ENCODE data around the gene KCP. TPM values are rescaled to one million over a fixed set of nuclear protein-coding genes. Genes with fewer than 3 reads are reported as not detected.

The KCP gene
- total RNA-seq, 2 experiments from 2014 or later: 0.11 TPM; not detected in 1

DNA sequence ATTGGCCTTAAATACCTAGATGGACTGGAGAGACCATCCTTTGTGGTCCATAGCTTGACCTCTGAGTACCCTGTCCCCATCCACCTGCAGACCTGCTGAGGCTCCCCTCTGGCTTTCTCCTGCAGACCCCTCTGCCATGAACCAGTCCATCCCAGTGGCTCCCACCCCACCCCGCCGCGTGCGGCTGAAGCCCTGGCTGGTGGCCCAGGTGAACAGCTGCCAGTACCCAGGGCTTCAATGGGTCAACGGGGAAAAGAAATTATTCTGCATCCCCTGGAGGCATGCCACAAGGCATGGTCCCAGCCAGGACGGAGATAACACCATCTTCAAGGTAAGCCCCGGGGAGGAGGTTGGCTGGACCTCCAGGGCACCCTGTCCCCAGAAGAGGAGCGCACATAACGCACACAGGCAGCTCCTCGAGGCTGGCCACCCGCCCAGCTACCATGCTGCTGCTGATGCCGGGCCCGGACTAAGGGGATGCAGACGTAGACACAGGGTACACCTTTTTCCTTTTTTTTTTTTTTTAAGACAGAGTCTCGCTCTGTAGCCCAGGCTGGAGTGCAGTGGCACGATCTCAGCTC, 31.5 kb upstream of the KCP start:
- TF ChIP-seq, protein P1, sequence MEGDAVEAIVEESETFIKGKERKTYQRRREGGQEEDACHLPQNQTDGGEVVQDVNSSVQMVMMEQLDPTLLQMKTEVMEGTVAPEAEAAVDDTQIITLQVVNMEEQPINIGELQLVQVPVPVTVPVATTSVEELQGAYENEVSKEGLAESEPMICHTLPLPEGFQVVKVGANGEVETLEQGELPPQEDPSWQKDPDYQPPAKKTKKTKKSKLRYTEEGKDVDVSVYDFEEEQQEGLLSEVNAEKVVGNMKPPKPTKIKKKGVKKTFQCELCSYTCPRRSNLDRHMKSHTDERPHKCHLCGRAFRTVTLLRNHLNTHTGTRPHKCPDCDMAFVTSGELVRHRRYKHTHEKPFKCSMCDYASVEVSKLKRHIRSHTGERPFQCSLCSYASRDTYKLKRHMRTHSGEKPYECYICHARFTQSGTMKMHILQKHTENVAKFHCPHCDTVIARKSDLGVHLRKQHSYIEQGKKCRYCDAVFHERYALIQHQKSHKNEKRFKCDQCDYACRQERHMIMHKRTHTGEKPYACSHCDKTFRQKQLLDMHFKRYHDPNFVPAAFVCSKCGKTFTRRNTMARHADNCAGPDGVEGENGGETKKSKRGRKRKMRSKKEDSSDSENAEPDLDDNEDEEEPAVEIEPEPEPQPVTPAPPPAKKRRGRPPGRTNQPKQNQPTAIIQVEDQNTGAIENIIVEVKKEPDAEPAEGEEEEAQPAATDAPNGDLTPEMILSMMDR (IDR thresholded peaks at IDR 0.05): no peak
- Histone ChIP-seq H3K4me1 (ENCODE audit: insufficient read depth, low read length) (peaks cover 46% of the 10 kb centered on the region), H3K9me3 (ENCODE audit: control insufficient read depth in 1 of 2, insufficient read depth in 1 of 2, low read length in 2 of 2) (no peaks in the 10 kb centered on the region), H3K27me3 (ENCODE audit: control insufficient read depth in 1 of 2, insufficient read depth in 2 of 2, low read length in 2 of 2) (peaks cover 0 to 3% of the 10 kb centered on the region in 2 experiments), H3K36me3 (ENCODE audit: insufficient read depth, low read length) (peaks cover 6% of the 10 kb centered on the region), H3K4me3 (ENCODE audit: low read length) (no peak overlapping the region), H3K27ac (ENCODE audit: low read depth in 1 of 2, low read length in 2 of 2) (no peak overlapping the region)
- ATAC-seq (ENCODE audit: poor library complexity) (no peak), DNase-seq (no peak)
- no peak overlapping the region for H3K4me3 Mint-ChIP-seq
- CTCF ChIA-PET: no interaction called here
- POLR2A ChIA-PET: no interaction called here
- peaks cover 34% of the 10 kb centered on the region for H3K4me1 Mint-ChIP-seq (ENCODE audit: low read depth)
- H3K27me3 Mint-ChIP-seq: peaks cover 19% of the 10 kb centered on the region
- intact Hi-C loops (cut with DNase I, micrococcal nuclease): no loop called here
- no peaks in the 10 kb centered on the region for H3K36me3 Mint-ChIP-seq (ENCODE audit: low read depth)
- H3K9me3 Mint-ChIP-seq: no peaks in the 10 kb centered on the region
- no peak overlapping the region for H3K27ac Mint-ChIP-seq

DNA sequence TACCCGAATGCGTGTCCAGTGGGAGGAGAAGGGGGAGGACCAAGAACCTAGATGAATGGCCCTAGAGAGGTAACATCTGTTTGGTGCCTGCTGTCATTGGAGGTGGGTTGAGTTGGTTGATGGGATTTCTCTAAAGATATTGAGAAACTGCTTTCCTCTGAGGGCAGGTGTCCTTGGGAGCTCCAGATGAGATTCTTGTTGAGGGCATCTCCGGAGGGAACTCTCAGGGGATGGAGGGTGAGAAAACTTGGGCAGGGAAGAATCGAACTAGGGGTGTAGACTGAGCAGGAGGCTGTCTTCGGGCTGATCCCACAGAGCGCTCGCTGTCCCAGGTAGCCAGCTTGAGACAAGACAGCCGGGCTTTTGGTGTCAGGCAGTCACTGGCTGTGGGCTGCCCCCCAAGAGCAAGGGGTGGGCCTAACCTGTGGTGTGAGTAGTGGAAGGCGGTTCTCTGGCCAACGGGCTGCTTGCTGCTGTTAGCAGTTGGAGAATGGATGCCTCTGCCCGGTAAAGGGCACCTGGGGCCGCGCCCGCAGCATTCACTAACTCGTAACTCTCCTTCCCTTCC, 30.9 kb upstream of the KCP start:
- H3K4me1 ChIP-seq (ENCODE audit: insufficient read depth, low read length): peaks cover 49% of the 10 kb centered on the region
- DNase-seq (no peak), ATAC-seq (ENCODE audit: poor library complexity) (no peak)
- peaks cover 0 to 3% of the 10 kb centered on the region in 2 experiments for H3K27me3 ChIP-seq (ENCODE audit: control insufficient read depth in 1 of 2, insufficient read depth in 2 of 2, low read length in 2 of 2)
- TF ChIP-seq, protein P1 (IDR thresholded peaks at IDR 0.05): no peak
- intact Hi-C loops (cut with DNase I, micrococcal nuclease): no loop called here
- Mint-ChIP-seq H3K27me3 (peaks cover 23% of the 10 kb centered on the region), H3K4me3 (peak overlapping the region; percentile 86), H3K27ac (peak overlapping the region; percentile 65), H3K9me3 (no peaks in the 10 kb centered on the region), H3K4me1 (ENCODE audit: low read depth) (peaks cover 38% of the 10 kb centered on the region), H3K36me3 (ENCODE audit: low read depth) (no peaks in the 10 kb centered on the region)
- peak overlapping the region in 1 of 2 donors; percentile 23 for H3K27ac ChIP-seq (ENCODE audit: low read depth in 1 of 2, low read length in 2 of 2)
- H3K4me3 ChIP-seq (ENCODE audit: low read length): peak overlapping the region; percentile 69
- CTCF ChIA-PET: no interaction called here
- POLR2A ChIA-PET: no interaction called here
- H3K9me3 ChIP-seq (ENCODE audit: control insufficient read depth in 1 of 2, insufficient read depth in 1 of 2, low read length in 2 of 2): no peaks in the 10 kb centered on the region
- H3K36me3 ChIP-seq (ENCODE audit: insufficient read depth, low read length): peaks cover 3% of the 10 kb centered on the region

DNA sequence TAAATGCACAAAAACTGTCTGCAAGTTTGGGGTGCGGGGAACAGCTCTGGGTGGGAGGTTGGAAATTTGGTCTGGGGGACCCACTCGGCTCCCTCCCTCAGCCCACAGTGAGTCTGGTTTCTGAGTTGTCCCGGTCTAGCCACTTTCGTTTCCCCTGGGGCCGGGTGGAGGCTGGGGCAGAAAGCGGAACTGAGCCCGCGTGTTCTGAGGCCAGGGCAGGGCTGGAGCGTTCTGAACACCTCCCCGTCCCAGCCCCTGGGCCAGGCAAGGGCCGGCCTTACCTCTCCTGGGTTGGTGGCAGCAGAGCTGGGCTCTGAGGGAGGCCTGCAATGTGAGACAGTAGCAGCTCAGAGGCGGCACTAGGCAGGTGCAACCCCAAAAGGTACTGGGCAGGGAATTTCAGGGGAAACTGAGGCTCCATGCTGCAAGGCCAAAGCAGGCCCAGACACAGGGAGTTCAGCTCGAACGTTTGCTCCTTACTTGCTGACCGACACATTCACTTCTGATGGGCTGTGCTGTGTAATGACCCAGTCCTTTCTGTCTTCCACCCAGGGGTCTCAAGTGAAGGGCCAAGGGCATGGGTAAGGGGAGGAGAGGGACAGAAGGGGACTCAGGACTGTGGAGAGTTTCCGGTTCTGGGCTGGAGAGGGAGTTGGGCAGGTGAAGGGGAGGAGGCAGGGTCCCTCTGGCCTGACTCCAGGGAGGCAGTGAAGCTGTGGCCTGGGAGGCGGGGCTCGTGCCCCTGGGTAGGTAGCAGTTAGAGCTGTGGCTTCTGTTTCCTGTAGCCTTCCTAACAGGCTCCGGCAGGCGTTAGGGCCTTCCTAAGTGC, 30.2 kb upstream of the KCP start:
- peaks cover 49% of the 10 kb centered on the region for H3K4me1 ChIP-seq (ENCODE audit: insufficient read depth, low read length)
- DNase-seq: peak in 4 of 14 experiments; percentile 12 to 66 (median 57)
- peaks cover 0 to 3% of the 10 kb centered on the region in 2 experiments for H3K27me3 ChIP-seq (ENCODE audit: control insufficient read depth in 1 of 2, insufficient read depth in 2 of 2, low read length in 2 of 2)
- Mint-ChIP-seq H3K27me3 (peaks cover 23% of the 10 kb centered on the region), H3K36me3 (ENCODE audit: low read depth) (no peaks in the 10 kb centered on the region), H3K4me1 (ENCODE audit: low read depth) (peaks cover 38% of the 10 kb centered on the region), H3K4me3 (peak overlapping the region; percentile 86), H3K27ac (peak overlapping the region; percentile 65), H3K9me3 (no peaks in the 10 kb centered on the region)
- TF ChIP-seq, protein P1 (IDR thresholded peaks at IDR 0.05): no peak
- H3K36me3 ChIP-seq (ENCODE audit: insufficient read depth, low read length): no peaks in the 10 kb centered on the region
- H3K4me3 ChIP-seq (ENCODE audit: low read length): peak overlapping the region; percentile 69
- intact Hi-C loops (cut with DNase I, micrococcal nuclease): no loop called here
- no peaks in the 10 kb centered on the region for H3K9me3 ChIP-seq (ENCODE audit: control insufficient read depth in 1 of 2, insufficient read depth in 1 of 2, low read length in 2 of 2)
- H3K27ac ChIP-seq (ENCODE audit: low read depth in 1 of 2, low read length in 2 of 2): peak overlapping the region in 1 of 2 donors; percentile 23
- peak; percentile 37 for ATAC-seq (ENCODE audit: poor library complexity)
- ChIA-PET POLR2A (no interaction called here), CTCF (no interaction called here)

All from CD4-positive, alpha-beta T cell (primary cell).